ENCODE data around the gene NSF. TPM values are rescaled to one million over a fixed set of nuclear protein-coding genes. Genes with fewer than 3 reads are reported as not detected.

The NSF gene
- total and polyA plus RNA-seq, 10 of the 15 experiments (the other 5 are each of a cell fraction or from before 2014, with no cell fraction given), result 6.8 to 25.6 (median 16.8) TPM

GRCh38 chr17:46777943-46778915 is 187.8 kb downstream of the NSF start:
- H3K79me2 ChIP-seq (ENCODE audit: control insufficient read depth, insufficient read depth, low read length), result no peaks in the 10 kb centered on the region
- FAIRE-seq (no peak), ATAC-seq (no peak), DNase-seq (ENCODE audit: low read depth, low spot score) (no peak)
- H3K27me3 ChIP-seq (replicated peaks in 1 of 2; ENCODE audit: control insufficient read depth in 2 of 2, insufficient read depth in 2 of 2, low read length in 1 of 2), result peaks cover under 1 to 2% of the 10 kb centered on the region in 2 experiments; a peak in 3 of 4 replicates
- 51% methylated on average over 23 of the region's 23 CpGs for WGBS (ENCODE audit: insufficient coverage, insufficient replicate concordance, low lambda C conversion rate, missing lambda C conversion rate)
- H3K4me1 ChIP-seq (ENCODE audit: control insufficient read depth, insufficient read depth, low read length), result no peaks in the 10 kb centered on the region
- TF ChIP-seq POLR2AphosphoS5 (IDR thresholded peaks at IDR 0.05; ENCODE audit: low read length) (no peak), BMI1 (IDR thresholded peaks at IDR 0.05; ENCODE audit: borderline replicate concordance) (peak; percentile 24; the same call in 1 of the 2 replicates)
- H3K4me3 ChIP-seq, result no peak overlapping the region
- ChIA-PET CTCF (no interaction called here), RAD21 (ENCODE audit: unreplicated experiment) (no interaction called here), SMC1A (ENCODE audit: uncharacterized antibody, unreplicated experiment) (no interaction called here), POLR2A (no interaction called here)
- BruUV-seq (replicated peaks), result no TSS peak
- H3K36me3 ChIP-seq (ENCODE audit: control insufficient read depth in 2 of 2, insufficient read depth in 2 of 2, low read length in 1 of 2), result no peaks in the 10 kb centered on the region
- no peaks in the 10 kb centered on the region for H3K9me3 ChIP-seq (replicated peaks; ENCODE audit: control insufficient read depth, insufficient read depth, low read length)
- no peak overlapping the region for H3K9ac ChIP-seq (ENCODE audit: control insufficient read depth, insufficient read depth, low read length)
- intact Hi-C loops (cut with micrococcal nuclease; ENCODE audit: unreplicated experiment), result loop anchor here (10.0 kb wide), 1 partner anchor 67 kb away; no protein-coding TSS in a partner anchor
- no peak overlapping the region for H3K27ac ChIP-seq (ENCODE audit: control insufficient read depth, insufficient read depth)
- H3K4me2 ChIP-seq (ENCODE audit: control insufficient read depth, insufficient read depth), result no peak overlapping the region
- no peak overlapping the region for H2AFZ ChIP-seq (ENCODE audit: control insufficient read depth, low read depth, low read length)
- in situ Hi-C loops (cut with MboI), result no loop called here
- no peaks in the 10 kb centered on the region for H4K20me1 ChIP-seq (ENCODE audit: control insufficient read depth, insufficient read depth)

- Histone ChIP-seq H3K36me3 (ENCODE audit: control insufficient read depth in 2 of 2, insufficient read depth in 2 of 2, low read length in 1 of 2) (no peaks in the 10 kb centered on the region), H3K79me2 (ENCODE audit: control insufficient read depth, insufficient read depth, low read length) (no peaks in the 10 kb centered on the region), H3K4me1 (ENCODE audit: control insufficient read depth, insufficient read depth, low read length) (no peaks in the 10 kb centered on the region), H3K27me3 (replicated peaks in 1 of 2; ENCODE audit: control insufficient read depth in 2 of 2, insufficient read depth in 2 of 2, low read length in 1 of 2) (no peaks in the 10 kb centered on the region; a peak in 1 of 4 replicates), H3K27ac (ENCODE audit: control insufficient read depth, insufficient read depth) (no peak overlapping the region), H3K4me3 (no peak overlapping the region), H3K9ac (ENCODE audit: control insufficient read depth, insufficient read depth, low read length) (no peak overlapping the region), H3K9me3 (replicated peaks; ENCODE audit: control insufficient read depth, insufficient read depth, low read length) (no peaks in the 10 kb centered on the region), H4K20me1 (ENCODE audit: control insufficient read depth, insufficient read depth) (no peaks in the 10 kb centered on the region), H3K4me2 (ENCODE audit: control insufficient read depth, insufficient read depth) (no peak overlapping the region), H2AFZ (ENCODE audit: control insufficient read depth, low read depth, low read length) (no peak overlapping the region)
- ChIA-PET SMC1A (ENCODE audit: uncharacterized antibody, unreplicated experiment) (no interaction called here), CTCF (no interaction called here), POLR2A (no interaction called here), RAD21 (ENCODE audit: unreplicated experiment) (no interaction called here)
- TF ChIP-seq PML (IDR thresholded peaks at IDR 0.05; ENCODE audit: low read length), result no peak
- no peak for TF ChIP-seq SIN3A (IDR thresholded peaks at IDR 0.05; ENCODE audit: low read depth, low read length)
- TF ChIP-seq, protein P1, sequence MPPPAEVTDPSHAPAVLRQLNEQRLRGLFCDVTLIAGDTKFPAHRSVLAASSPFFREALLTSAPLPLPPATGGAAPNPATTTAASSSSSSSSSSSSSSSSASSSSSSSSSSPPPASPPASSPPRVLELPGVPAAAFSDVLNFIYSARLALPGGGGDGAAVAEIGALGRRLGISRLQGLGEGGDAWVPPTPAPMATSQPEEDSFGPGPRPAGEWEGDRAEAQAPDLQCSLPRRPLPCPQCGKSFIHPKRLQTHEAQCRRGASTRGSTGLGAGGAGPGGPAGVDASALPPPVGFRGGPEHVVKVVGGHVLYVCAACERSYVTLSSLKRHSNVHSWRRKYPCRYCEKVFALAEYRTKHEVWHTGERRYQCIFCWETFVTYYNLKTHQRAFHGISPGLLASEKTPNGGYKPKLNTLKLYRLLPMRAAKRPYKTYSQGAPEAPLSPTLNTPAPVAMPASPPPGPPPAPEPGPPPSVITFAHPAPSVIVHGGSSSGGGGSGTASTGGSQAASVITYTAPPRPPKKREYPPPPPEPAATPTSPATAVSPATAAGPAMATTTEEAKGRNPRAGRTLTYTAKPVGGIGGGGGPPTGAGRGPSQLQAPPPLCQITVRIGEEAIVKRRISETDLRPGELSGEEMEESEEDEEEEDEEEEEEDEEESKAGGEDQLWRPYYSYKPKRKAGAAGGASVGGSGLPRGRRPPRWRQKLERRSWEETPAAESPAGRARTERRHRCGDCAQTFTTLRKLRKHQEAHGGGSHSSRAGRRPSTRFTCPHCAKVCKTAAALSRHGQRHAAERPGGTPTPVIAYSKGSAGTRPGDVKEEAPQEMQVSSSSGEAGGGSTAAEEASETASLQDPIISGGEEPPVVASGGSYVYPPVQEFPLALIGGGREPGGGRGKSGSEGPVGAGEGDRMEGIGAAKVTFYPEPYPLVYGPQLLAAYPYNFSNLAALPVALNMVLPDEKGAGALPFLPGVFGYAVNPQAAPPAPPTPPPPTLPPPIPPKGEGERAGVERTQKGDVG (CRISPR knock-in tag; IDR thresholded peaks at IDR 0.05), result no peak
- TF ChIP-seq, protein P2, sequence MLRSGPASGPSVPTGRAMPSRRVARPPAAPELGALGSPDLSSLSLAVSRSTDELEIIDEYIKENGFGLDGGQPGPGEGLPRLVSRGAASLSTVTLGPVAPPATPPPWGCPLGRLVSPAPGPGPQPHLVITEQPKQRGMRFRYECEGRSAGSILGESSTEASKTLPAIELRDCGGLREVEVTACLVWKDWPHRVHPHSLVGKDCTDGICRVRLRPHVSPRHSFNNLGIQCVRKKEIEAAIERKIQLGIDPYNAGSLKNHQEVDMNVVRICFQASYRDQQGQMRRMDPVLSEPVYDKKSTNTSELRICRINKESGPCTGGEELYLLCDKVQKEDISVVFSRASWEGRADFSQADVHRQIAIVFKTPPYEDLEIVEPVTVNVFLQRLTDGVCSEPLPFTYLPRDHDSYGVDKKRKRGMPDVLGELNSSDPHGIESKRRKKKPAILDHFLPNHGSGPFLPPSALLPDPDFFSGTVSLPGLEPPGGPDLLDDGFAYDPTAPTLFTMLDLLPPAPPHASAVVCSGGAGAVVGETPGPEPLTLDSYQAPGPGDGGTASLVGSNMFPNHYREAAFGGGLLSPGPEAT (IDR thresholded peaks at IDR 0.05; ENCODE audit: low read depth), result no peak
- TF ChIP-seq YY1 (IDR thresholded peaks at IDR 0.05; ENCODE audit: low read depth, low read length), result no peak
- no peak for TF ChIP-seq SIX5 (IDR thresholded peaks at IDR 0.05; ENCODE audit: low read depth, low read length, severe bottlenecking)
- no peak for FAIRE-seq
- WGBS (ENCODE audit: insufficient coverage, insufficient replicate concordance, low lambda C conversion rate, missing lambda C conversion rate), result 77% methylated on average over 5 of the region's 5 CpGs
- BruUV-seq (replicated peaks), result no TSS peak
- in situ Hi-C loops (cut with MboI), result no loop called here
- DNase-seq (ENCODE audit: low read depth, low spot score), result no peak
- ATAC-seq, result no peak
- intact Hi-C loops (cut with micrococcal nuclease; ENCODE audit: unreplicated experiment), result no loop called here
Measured at GRCh38 chr17:46780003-46780373, 189.5 kb downstream of the NSF start.

Measured in GM12878 (cell line).